Uterus (tissue), 2 donors: ENCODE measurements around the gene ZNF576.

ENCODE experiments used
- POLR2A ChIP-seq, 2 donors: fragments of 450-650 bp; IDR thresholded peaks; one replicate each; pipeline ENCODE4 v1.6.1; 2016; ENCODE audit warnings: antibody characterized with exemption in 2 of 2, mild to moderate bottlenecking in 1 of 2, moderate library complexity in 1 of 2
- TF ChIP-seq, protein P1 (sequence below), 4 experiments: fragments of 200-600 bp in 2 of 4; fragments of 450-650 bp in 2 of 4; sonication (generic) in 2 of 4; IDR thresholded peaks; one replicate each; pipeline ENCODE4 v1.5.1; 2016 to 2019; ENCODE audit warnings: antibody characterized with exemption in 4 of 4, mild to moderate bottlenecking in 2 of 4, moderate library complexity in 1 of 4

DNA sequence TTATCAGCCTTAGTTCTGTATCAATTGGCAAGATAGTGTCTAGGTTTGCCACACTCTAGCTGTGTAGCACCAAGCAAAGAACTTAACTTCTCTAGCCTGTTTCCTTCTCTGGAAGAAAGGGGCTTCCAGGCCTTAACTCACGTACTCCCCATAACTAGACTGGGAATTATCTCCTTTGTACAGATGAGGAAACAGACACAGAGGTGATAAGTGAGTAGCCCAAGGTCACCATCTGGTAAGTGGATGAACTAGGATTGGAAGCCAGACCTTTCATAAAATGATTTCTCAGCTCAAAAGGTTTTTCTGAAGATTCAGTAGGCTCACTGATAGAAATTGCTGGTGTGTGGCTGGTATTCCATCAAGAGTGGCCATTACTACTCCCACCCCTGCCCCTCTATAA, 19.9 kb downstream of the ZNF576 start:
- TF ChIP-seq, protein P1, sequence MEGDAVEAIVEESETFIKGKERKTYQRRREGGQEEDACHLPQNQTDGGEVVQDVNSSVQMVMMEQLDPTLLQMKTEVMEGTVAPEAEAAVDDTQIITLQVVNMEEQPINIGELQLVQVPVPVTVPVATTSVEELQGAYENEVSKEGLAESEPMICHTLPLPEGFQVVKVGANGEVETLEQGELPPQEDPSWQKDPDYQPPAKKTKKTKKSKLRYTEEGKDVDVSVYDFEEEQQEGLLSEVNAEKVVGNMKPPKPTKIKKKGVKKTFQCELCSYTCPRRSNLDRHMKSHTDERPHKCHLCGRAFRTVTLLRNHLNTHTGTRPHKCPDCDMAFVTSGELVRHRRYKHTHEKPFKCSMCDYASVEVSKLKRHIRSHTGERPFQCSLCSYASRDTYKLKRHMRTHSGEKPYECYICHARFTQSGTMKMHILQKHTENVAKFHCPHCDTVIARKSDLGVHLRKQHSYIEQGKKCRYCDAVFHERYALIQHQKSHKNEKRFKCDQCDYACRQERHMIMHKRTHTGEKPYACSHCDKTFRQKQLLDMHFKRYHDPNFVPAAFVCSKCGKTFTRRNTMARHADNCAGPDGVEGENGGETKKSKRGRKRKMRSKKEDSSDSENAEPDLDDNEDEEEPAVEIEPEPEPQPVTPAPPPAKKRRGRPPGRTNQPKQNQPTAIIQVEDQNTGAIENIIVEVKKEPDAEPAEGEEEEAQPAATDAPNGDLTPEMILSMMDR (IDR thresholded peaks at IDR 0.05) = no peak
- no peak for TF ChIP-seq POLR2A (IDR thresholded peaks at IDR 0.05)
